ENCODE data around the gene USP40.

Gene USP40

GRCh38 chr2:233473386-233473791, 93.2 kb downstream of the USP40 start:
- Histone ChIP-seq H3K4me2 (ENCODE audit: low read length) (no peak overlapping the region), H3K36me3 (ENCODE audit: control insufficient read depth, insufficient read depth, low read length) (no peaks in the 10 kb centered on the region), H3K4me3 (ENCODE audit: low read depth, low read length) (no peak overlapping the region), H3K27me3 (ENCODE audit: control insufficient read depth, insufficient read depth, low read length) (no peaks in the 10 kb centered on the region), H3K27ac (no peak overlapping the region), H2AFZ (no peak overlapping the region), H3K4me1 (no peaks in the 10 kb centered on the region), H3K9ac (no peak overlapping the region), H3K9me3 (ENCODE audit: control insufficient read depth, low read length) (no peaks in the 10 kb centered on the region), H3K79me2 (no peaks in the 10 kb centered on the region)
- TF ChIP-seq CTCF (IDR thresholded peaks at IDR 0.05) = no peak

- no peak overlapping the region for H3K27ac ChIP-seq
- no peak for TF ChIP-seq CTCF (IDR thresholded peaks at IDR 0.05)
These were observed 95.1 kb downstream of the USP40 start for GRCh38 chr2:233471291-233472035.

GRCh38 chr2:233470839-233471238, 95.7 kb downstream of the USP40 start:
- Histone ChIP-seq H3K4me1 (no peaks in the 10 kb centered on the region), H3K9me3 (ENCODE audit: control insufficient read depth, low read length) (no peaks in the 10 kb centered on the region), H3K4me3 (ENCODE audit: low read depth, low read length) (no peak overlapping the region), H3K4me2 (ENCODE audit: low read length) (no peak overlapping the region), H3K27ac (no peak overlapping the region), H2AFZ (no peak overlapping the region), H3K79me2 (no peaks in the 10 kb centered on the region), H3K36me3 (ENCODE audit: control insufficient read depth, insufficient read depth, low read length) (no peaks in the 10 kb centered on the region), H3K9ac (no peak overlapping the region), H3K27me3 (ENCODE audit: control insufficient read depth, insufficient read depth, low read length) (no peaks in the 10 kb centered on the region)
- TF ChIP-seq CTCF (IDR thresholded peaks at IDR 0.05) = no peak

More at GRCh38 chr2:233471291-233472035, 95.1 kb downstream of the USP40 start:
- Histone ChIP-seq H3K4me1 (no peaks in the 10 kb centered on the region), H3K36me3 (ENCODE audit: control insufficient read depth, insufficient read depth, low read length) (no peaks in the 10 kb centered on the region), H3K9ac (no peak overlapping the region), H3K4me3 (ENCODE audit: low read depth, low read length) (no peak overlapping the region), H3K79me2 (no peaks in the 10 kb centered on the region), H3K4me2 (ENCODE audit: low read length) (no peak overlapping the region), H3K9me3 (ENCODE audit: control insufficient read depth, low read length) (no peaks in the 10 kb centered on the region), H3K27me3 (ENCODE audit: control insufficient read depth, insufficient read depth, low read length) (no peaks in the 10 kb centered on the region), H2AFZ (no peak overlapping the region)

GRCh38 chr2:233470011-233470687, 96.4 kb downstream of the USP40 start:
- Histone ChIP-seq H3K27me3 (ENCODE audit: control insufficient read depth, insufficient read depth, low read length) (no peaks in the 10 kb centered on the region), H3K27ac (no peak overlapping the region)

More at GRCh38 chr2:233470011-233470687, 96.4 kb downstream of the USP40 start:
- no peaks in the 10 kb centered on the region for H3K36me3 ChIP-seq (ENCODE audit: control insufficient read depth, insufficient read depth, low read length)
- no peaks in the 10 kb centered on the region for H3K9me3 ChIP-seq (ENCODE audit: control insufficient read depth, low read length)
- H3K4me1 ChIP-seq = no peaks in the 10 kb centered on the region
- H3K4me3 ChIP-seq (ENCODE audit: low read depth, low read length) = no peak overlapping the region
- no peaks in the 10 kb centered on the region for H3K79me2 ChIP-seq
- no peak overlapping the region for H2AFZ ChIP-seq
- H3K9ac ChIP-seq = no peak overlapping the region
- H3K4me2 ChIP-seq (ENCODE audit: low read length) = no peak overlapping the region
- TF ChIP-seq CTCF (IDR thresholded peaks at IDR 0.05) = no peak
